Embryonic facial prominence (tissue), 1 donor: Measurements from ENCODE around the gene PRR19.

Experiments used
- DNase-seq: peaks from one replicate; pipeline ENCODE4 v3.0.0-alpha.2; 2016; ENCODE audit errors: extremely low spot score

Gene PRR19

GRCh38 chr19:42283188-42284065, 18.5 kb upstream of the PRR19 start:
- DNase-seq: peak; percentile 87

GRCh38 chr19:42284066-42284501, 17.8 kb upstream of the PRR19 start:
- DNase-seq: peak; percentile 33

GRCh38 chr19:42284591-42285341, 17.2 kb upstream of the PRR19 start:
- peak; percentile 10 for DNase-seq

- DNase-seq: no peak
Observed at GRCh38 chr19:42285541-42285941, 16.4 kb upstream of the PRR19 start.

- DNase-seq: no peak
Observed at GRCh38 chr19:42285988-42286348, 16.0 kb upstream of the PRR19 start.

GRCh38 chr19:42286349-42287016, 15.4 kb upstream of the PRR19 start:
- no peak for DNase-seq

- DNase-seq: no peak
Observed at GRCh38 chr19:42287017-42287826, 14.7 kb upstream of the PRR19 start.

- no peak for DNase-seq
Observed at GRCh38 chr19:42287827-42288107, 14.2 kb upstream of the PRR19 start.

GRCh38 chr19:42288387-42288786, 13.5 kb upstream of the PRR19 start:
- DNase-seq: no peak

- no peak for DNase-seq
Observed at GRCh38 chr19:42288881-42289555, 12.9 kb upstream of the PRR19 start.

- no peak for DNase-seq
Observed at GRCh38 chr19:42289556-42290041, 12.3 kb upstream of the PRR19 start.

GRCh38 chr19:42290136-42290522, 11.8 kb upstream of the PRR19 start:
- DNase-seq: no peak

- DNase-seq: no peak
Observed at GRCh38 chr19:42290523-42291434, 11.2 kb upstream of the PRR19 start.

GRCh38 chr19:42291435-42291810, 10.5 kb upstream of the PRR19 start:
- no peak for DNase-seq

- no peak for DNase-seq
Observed at GRCh38 chr19:42292042-42292960, 9.6 kb upstream of the PRR19 start.

GRCh38 chr19:42292963-42293362, 9.0 kb upstream of the PRR19 start:
- no peak for DNase-seq

GRCh38 chr19:42293540-42293939, 8.4 kb upstream of the PRR19 start:
- DNase-seq: no peak

- DNase-seq: no peak
Observed at GRCh38 chr19:42293948-42294347, 8.0 kb upstream of the PRR19 start.
